UCSD-AML1 (cell line): ENCODE results near the gene IFNA17.
"Not testable (repeated sequence)": the region's sequence is repeated elsewhere in the genome, so short reads cannot be mapped to it uniquely, and the experiment has no call there.

Experiments
- DNase-seq: peaks from one replicate; lab custom pipeline; 2025; ENCODE audit not compliant: unreplicated experiment; lab: John Stamatoyannopoulos, UW

Gene IFNA17

GRCh38 chr9:21210782-21211181, 17.2 kb downstream of the IFNA17 start:
- not testable (repeated sequence) for DNase-seq

DNA sequence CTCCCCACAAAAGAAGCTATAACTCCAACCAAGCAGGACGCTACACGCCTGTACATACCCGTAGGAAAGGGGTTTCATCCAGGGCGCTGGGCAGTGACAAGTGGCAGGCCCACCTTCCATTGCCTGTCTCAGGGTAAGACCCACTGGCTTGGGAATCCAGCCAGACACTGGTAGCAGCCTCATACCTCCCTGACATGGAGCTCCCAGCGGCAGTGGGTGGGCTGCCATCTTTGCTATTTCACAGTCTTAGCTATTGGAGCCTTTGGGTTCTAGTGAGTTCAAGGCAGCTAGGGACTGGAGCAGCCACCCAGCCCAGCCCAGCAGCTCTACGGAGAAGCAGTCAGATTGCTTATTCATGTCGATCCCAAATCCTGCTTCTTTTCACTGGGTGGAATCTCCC, 17.7 kb downstream of the IFNA17 start:
- DNase-seq: no peak

DNA sequence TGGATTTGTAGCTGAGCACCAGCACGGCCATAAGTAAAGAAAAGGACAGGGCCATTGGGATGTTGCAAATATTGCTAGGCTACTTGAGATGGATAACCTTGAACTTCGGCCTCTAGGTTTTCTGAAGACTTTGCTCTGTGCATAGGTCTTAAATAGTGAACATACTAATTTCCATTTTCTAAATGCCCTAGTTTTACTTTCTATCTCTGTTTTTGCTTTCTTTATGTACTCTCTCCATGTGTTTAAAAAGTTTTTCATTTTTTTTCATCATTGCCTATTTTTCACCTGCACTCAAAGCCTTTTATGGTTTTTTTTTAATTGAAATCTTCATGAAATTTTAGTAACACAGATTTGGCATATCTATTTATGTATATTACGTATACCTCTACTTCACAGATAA, 21.0 kb downstream of the IFNA17 start, which contains the start of gene IFNA10:
IFNA10 (minus strand) TSS at position 101 of the 400 bp plus-strand sequence; CDS start at position 55, 46 bp downstream.
- not testable (repeated sequence) for DNase-seq

DNA sequence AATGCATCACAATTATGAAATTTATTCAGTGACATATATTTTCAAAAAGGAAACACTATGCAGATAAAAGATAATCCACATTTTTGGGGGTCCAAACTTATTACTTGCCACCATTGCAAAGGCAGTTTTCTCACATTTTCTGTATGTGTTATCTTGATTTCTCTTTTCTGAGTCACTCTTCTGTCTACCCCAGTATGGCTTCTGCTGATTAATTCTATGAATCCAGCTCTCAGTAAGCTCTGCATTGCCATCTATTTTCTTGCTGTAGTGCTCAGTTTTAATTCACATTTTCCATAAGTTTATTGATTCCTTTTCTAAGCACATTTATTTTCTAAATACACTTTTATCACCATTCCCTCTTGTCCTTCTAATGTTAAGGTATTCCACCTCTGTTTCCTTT, 22.8 kb downstream of the IFNA17 start:
- DNase-seq: no peak

- DNase-seq: not testable (repeated sequence)
Observed at GRCh38 chr9:21202105-21202504, 25.9 kb downstream of the IFNA17 start, which contains the start of gene IFNA7. Gene IFNA7 (minus strand): TSS chr9:21202205. CDS start chr9:21202165, 40 bp downstream.

- DNase-seq: not testable (repeated sequence)
Observed at GRCh38 chr9:21194867-21195776, 32.9 kb downstream of the IFNA17 start.

DNA sequence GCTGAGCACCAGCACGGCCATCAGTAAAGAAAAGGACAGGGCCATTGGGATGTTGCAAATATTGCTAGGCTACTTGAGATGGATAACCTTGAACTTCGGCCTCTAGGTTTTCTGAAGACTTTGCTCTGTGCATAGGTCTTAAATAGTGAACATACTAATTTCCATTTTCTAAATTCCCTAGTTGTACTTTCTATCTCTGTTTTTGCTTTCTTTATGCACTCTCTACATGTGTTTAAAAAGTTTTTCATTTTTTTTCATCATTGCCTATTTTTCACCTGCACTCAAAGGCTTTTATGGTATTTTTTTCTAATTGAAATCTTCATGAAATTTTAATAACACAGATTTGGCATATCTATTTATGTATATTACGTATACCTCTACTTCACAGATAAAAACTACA, 40.5 kb downstream of the IFNA17 start, which contains the start of gene IFNA4:
IFNA4 (minus strand) TSS at position 101 of the 400 bp plus-strand sequence; CDS start at position 45, 56 bp downstream.
- not testable (repeated sequence) for DNase-seq

- peak; percentile 22 for DNase-seq
Observed at GRCh38 chr9:21182810-21183736, 44.9 kb downstream of the IFNA17 start.
